ENCODE results near the gene CYP27C1.

- TF ChIP-seq HDAC8 (tag; IDR thresholded peaks at IDR 0.05) (no peak), ZC3H4 (CRISPR knock-in tag; IDR thresholded peaks at IDR 0.05; ENCODE audit: borderline replicate concordance) (no peak), AFF4 (CRISPR knock-in tag; IDR thresholded peaks at IDR 0.05) (no peak), RNF219 (CRISPR knock-in tag; IDR thresholded peaks at IDR 0.05) (no peak), CUX1 (CRISPR knock-in tag; IDR thresholded peaks at IDR 0.05) (no peak)
Observed at GRCh38 chr2:127174136-127174535, 46.0 kb downstream of the CYP27C1 start.
